ENCODE data around the gene ZPBP. TPM values are rescaled to one million over a fixed set of nuclear protein-coding genes. Genes with fewer than 3 reads are reported as not detected.
"Not testable (repeated sequence)": the region's sequence is repeated elsewhere in the genome, so short reads cannot be mapped to it uniquely, and the experiment has no call there.

The ZPBP gene
- total RNA-seq, 1 donor, result not detected

DNA sequence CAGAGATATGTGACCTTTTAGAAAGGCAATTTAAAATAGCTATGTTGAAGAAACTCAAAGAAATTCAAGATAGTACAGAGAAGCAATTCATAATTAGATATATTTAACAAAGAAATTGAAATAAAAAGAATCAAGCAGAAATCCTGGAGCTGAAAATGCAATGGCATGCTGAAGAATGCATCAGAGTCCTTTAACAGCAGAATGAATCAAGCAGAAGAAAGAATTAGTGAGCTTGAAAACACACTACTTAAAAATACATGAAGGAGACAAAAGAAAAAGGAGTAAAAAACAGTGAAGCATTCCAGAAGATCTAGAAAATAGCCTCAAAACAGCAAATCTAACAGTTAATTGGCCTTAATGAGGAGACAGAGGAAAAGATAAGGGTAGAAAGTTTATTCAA, 20.0 kb downstream of the ZPBP start:
- Histone ChIP-seq H3K4me3 (ENCODE audit: low read length) (no peak overlapping the region), H3K27me3 (ENCODE audit: insufficient read depth, low read length) (no peaks in the 10 kb centered on the region), H3K9me3 (ENCODE audit: low read depth, low read length) (peaks cover 17% of the 10 kb centered on the region), H3K4me1 (ENCODE audit: insufficient read depth, low read length) (peaks cover 16% of the 10 kb centered on the region)

DNA sequence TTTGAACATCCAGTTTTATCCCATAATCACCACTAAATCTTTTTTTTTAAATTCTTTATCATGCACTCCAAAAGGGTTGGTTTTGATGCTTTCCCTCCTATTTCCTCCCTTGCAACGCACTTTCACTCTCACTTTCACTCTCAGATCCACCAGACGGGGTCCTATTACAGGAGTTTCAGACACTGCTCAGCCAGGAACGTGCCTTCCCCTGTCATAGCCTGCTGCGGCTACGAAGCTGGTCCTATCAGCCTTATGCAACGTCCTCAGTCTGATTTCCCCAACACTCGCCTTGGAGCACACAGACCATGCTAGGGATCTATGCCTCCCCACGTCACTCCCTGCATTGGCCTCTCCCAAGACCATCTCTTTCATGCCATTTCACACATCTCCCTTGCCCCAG, 23.4 kb downstream of the ZPBP start:
- no peaks in the 10 kb centered on the region for H3K27me3 ChIP-seq (ENCODE audit: insufficient read depth, low read length)
- peak overlapping the region; percentile 55 for H3K4me3 ChIP-seq (ENCODE audit: low read length)
- peaks cover 22% of the 10 kb centered on the region for H3K4me1 ChIP-seq (ENCODE audit: insufficient read depth, low read length)

DNA sequence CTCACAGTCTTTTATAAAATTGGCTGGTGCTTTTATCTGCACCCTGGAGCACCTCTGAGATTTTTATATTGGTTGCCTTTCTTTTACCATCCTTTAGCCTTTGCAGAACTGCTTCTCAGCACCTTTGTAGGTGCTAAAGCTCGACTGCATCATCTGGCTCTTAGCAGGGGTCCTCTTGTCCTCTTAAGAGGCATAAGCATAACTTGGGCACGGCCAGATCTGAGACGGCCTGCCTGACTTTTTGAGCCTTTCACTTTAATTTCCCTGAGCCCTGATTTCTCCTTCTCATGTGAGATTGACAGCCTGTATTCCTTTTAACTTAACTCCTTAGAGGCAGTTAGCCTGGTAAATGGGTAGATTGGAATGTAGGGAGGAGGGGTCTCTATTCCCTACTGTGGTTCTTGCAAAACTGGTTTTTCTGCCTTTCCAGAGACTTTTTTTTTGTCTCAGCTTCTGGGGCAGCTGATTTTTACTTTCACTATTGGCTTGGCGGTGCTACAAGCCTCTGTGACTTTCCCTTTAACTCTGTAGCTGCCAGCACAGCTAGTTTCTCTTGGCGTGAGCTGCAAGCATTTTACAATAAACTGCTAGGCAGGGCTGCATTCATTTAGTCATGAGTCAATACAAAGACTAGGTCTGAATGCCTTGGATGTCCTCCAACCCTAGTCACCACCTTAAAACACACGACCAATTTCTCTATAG, 24.0 kb downstream of the ZPBP start:
- H3K27me3 ChIP-seq (ENCODE audit: insufficient read depth, low read length), result no peaks in the 10 kb centered on the region

More for the DNA sequence above, 23.4 kb downstream of the ZPBP start:
- peaks cover 17% of the 10 kb centered on the region for H3K9me3 ChIP-seq (ENCODE audit: low read depth, low read length)

DNA sequence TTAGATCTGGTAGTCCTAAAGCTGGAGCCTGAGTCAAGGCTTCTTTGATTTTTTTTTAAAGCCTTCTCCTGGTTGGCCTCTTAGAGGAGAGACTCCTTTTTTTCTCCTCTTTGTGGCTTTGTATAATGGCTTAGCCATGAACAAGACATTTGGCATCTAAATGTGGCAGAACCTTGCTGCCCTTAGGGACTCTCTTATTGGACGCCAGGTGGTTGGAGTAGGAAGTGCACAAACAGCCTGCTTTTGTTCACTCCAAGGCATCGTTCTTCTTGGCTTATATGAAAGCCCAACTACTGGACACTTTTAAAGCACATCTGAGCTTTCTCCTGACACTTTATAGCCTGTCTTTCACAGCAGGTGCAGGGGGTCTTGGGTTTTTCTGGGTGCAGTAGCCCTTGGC, 25.0 kb downstream of the ZPBP start:
- peaks cover 22% of the 10 kb centered on the region for H3K4me1 ChIP-seq (ENCODE audit: insufficient read depth, low read length)
- peaks cover 8% of the 10 kb centered on the region for H3K9me3 ChIP-seq (ENCODE audit: low read depth, low read length)
- no peak overlapping the region for H3K4me3 ChIP-seq (ENCODE audit: low read length)
- H3K27me3 ChIP-seq (ENCODE audit: insufficient read depth, low read length), result no peaks in the 10 kb centered on the region

More for the DNA sequence above, 24.0 kb downstream of the ZPBP start:
- H3K9me3 ChIP-seq (ENCODE audit: low read depth, low read length), result peaks cover 17% of the 10 kb centered on the region
- H3K4me3 ChIP-seq (ENCODE audit: low read length), result peak overlapping the region; percentile 55
- peaks cover 22% of the 10 kb centered on the region for H3K4me1 ChIP-seq (ENCODE audit: insufficient read depth, low read length)

DNA sequence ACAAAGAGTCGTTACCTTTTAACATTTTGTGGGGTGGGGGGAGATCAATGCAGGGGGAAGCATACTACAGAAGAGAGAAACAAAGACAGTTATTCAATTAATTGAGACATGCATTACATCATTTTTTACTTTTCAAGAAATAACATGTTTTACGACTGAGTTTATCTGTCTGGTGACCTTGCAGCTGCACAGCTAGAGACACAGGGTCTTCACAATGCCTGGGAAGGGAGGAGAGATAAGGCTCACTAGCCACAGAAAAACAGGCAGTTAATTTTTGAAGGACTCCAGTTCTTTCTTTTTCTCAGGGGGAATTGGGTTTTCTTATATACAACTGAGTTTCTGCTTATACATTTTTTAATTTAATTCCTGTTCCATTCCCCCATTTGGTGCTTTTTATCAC, 30.1 kb downstream of the ZPBP start:
- no peaks in the 10 kb centered on the region for H3K9me3 ChIP-seq (ENCODE audit: low read depth, low read length)
- no peak overlapping the region for H3K4me3 ChIP-seq (ENCODE audit: low read length)
- no peaks in the 10 kb centered on the region for H3K27me3 ChIP-seq (ENCODE audit: insufficient read depth, low read length)
- peaks cover 4% of the 10 kb centered on the region for H3K4me1 ChIP-seq (ENCODE audit: insufficient read depth, low read length)

DNA sequence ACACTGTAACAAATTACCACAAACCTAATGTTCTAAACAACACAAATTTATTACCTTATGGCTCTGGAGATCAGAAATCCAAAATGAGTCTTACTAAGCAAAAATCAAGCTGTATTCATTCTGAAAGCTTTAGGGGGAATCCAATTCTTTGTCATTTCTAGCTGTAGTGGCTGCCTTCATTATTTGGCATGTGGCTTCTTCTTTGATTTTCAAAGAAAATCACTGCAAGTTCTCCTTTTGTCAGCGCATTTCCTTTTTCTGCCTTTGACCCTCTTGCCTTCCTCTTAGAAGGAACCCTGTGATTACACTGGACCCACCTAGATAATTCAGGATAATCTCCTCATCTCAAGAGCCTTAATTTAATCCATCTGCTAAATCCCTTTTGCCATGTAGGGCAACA, 36.9 kb downstream of the ZPBP start:
- Histone ChIP-seq H3K27me3 (ENCODE audit: insufficient read depth, low read length) (peaks cover 11% of the 10 kb centered on the region), H3K4me1 (ENCODE audit: insufficient read depth, low read length) (no peaks in the 10 kb centered on the region), H3K9me3 (ENCODE audit: low read depth, low read length) (no peaks in the 10 kb centered on the region), H3K4me3 (ENCODE audit: low read length) (no peak overlapping the region)

DNA sequence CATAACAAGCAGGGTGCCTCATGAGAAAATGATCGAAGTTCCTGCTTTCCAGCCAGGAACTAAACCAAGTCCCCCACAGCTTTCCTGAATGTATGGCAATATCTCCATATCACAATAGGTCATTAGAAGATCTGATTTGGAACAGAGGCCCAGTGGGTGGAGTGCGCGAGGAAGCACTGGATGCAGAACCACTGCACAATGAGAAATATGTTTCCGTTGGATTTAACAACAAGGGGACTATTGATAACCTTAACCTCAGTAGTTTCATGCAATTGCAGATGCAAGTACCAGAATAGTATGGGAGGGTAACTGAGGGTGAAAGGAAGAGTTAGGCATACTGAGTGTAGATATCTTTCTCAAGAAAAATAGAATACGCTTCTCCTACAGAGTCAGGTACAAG, 45.3 kb downstream of the ZPBP start:
- H3K4me1 ChIP-seq (ENCODE audit: insufficient read depth, low read length), result no peaks in the 10 kb centered on the region
- no peak overlapping the region for H3K4me3 ChIP-seq (ENCODE audit: low read length)

DNA sequence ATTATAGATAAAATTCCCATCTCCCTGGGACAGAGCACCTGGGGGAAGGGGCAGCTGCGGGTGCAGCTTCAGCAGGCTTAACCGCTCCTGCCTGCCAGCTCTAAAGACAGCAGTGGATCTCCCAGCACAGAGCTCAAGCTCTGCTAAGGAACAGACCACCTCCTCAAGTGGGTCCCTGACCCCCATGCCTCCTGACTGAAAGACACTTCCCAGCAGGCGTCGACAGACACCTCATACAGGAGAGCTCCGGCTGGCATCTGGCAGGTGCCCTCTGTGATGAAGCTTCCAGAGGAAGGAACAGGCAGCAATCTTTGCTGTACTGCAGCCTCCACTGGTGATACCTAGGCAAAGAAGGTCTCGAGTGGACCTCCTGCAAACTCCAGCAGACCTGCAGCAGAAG, 51.9 kb downstream of the ZPBP start:
- not testable (repeated sequence) for H3K4me1 ChIP-seq (ENCODE audit: insufficient read depth, low read length); H3K27me3 ChIP-seq (ENCODE audit: insufficient read depth, low read length); H3K9me3 ChIP-seq (ENCODE audit: low read depth, low read length); H3K4me3 ChIP-seq (ENCODE audit: low read length)

More for the DNA sequence above, 45.3 kb downstream of the ZPBP start:
- Histone ChIP-seq H3K9me3 (ENCODE audit: low read depth, low read length) (no peaks in the 10 kb centered on the region), H3K27me3 (ENCODE audit: insufficient read depth, low read length) (peaks cover 7% of the 10 kb centered on the region)

DNA sequence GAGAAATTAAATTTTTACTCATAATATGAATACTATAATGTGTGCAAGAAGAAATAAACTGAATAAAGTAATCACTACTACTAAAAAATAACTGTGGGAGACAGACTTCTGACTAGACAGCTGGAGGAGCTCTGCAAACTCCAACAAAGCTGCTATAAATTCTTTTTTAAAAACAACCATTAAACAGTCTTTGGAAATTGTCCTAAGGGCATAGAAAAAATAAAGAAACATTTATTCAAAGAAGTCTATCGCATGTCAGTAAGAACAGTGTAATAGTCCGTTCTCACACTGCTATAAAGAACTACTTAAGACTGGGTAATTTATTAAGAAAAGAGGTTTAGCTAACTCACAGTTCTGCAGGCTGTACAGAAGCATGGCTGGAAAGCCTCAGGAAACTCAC, 56.0 kb downstream of the ZPBP start:
- H3K9me3 ChIP-seq (ENCODE audit: low read depth, low read length), result no peaks in the 10 kb centered on the region
- no peak overlapping the region for H3K4me3 ChIP-seq (ENCODE audit: low read length)
- no peaks in the 10 kb centered on the region for H3K4me1 ChIP-seq (ENCODE audit: insufficient read depth, low read length)
- peaks cover 3% of the 10 kb centered on the region for H3K27me3 ChIP-seq (ENCODE audit: insufficient read depth, low read length)

DNA sequence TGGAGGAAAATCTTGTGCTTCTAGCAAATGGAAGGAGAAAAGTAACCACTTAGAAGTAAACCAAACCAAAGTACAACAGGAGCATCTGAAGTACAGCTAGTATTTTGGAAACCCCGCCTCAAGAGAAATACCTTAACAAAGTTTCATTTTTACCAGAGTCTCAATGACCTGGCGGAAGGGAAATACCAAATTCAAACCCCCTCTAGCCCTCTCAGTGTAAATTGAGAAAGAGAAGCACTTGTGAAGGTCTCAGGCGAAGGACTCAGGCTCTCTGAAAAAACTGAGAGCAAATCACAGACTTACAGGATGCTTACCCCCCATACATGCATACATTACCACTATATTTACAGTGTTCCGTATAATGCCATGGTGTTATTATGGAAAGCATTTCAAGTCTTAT, 70.1 kb downstream of the ZPBP start:
- peaks cover 14% of the 10 kb centered on the region for H3K27me3 ChIP-seq (ENCODE audit: insufficient read depth, low read length)
- H3K4me3 ChIP-seq (ENCODE audit: low read length), result no peak overlapping the region
- H3K4me1 ChIP-seq (ENCODE audit: insufficient read depth, low read length), result no peaks in the 10 kb centered on the region
- H3K9me3 ChIP-seq (ENCODE audit: low read depth, low read length), result no peaks in the 10 kb centered on the region

DNA sequence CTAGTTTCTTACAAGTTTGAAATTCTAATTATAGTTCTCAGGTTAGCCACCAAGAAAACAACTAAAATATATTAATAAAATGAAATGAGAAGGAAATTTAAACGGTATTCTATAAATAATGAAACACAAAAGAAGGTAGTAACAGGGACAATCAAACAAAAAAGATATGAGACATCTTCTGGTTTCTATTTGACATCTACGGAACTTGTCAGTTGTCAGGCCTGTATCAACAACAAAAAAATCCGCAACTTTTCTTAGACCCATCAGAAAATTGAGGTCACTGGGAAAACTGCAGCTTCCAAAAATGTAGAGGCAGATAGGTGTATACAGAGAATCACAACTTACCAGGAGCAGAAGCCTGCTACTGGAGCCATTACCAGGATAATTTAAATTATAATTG, 70.6 kb downstream of the ZPBP start:
- Histone ChIP-seq H3K4me1 (ENCODE audit: insufficient read depth, low read length) (no peaks in the 10 kb centered on the region), H3K4me3 (ENCODE audit: low read length) (no peak overlapping the region), H3K27me3 (ENCODE audit: insufficient read depth, low read length) (peaks cover 14% of the 10 kb centered on the region), H3K9me3 (ENCODE audit: low read depth, low read length) (no peaks in the 10 kb centered on the region)

DNA sequence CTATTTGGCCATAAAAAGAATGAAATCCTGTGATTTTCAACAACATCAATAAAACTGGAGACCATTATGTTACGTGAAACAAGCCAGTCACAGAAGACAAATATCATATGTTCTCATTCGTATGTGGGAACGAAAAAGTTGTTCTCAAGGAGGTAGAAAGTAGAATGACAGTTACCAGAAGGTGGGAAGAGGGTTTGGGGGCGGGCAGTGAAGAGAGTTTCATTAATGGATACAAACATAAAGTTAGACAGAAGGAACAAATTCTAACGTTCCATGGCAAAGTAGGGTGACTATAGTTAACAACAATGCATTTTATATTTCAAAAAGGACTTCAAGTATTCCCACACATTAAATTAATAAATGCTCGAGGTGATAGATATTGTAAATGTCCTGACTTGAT, 97.4 kb downstream of the ZPBP start:
- H3K4me1 ChIP-seq (ENCODE audit: insufficient read depth, low read length), result no peaks in the 10 kb centered on the region
- no peaks in the 10 kb centered on the region for H3K27me3 ChIP-seq (ENCODE audit: insufficient read depth, low read length)
- H3K9me3 ChIP-seq (ENCODE audit: low read depth, low read length), result no peaks in the 10 kb centered on the region
- no peak overlapping the region for H3K4me3 ChIP-seq (ENCODE audit: low read length)

DNA sequence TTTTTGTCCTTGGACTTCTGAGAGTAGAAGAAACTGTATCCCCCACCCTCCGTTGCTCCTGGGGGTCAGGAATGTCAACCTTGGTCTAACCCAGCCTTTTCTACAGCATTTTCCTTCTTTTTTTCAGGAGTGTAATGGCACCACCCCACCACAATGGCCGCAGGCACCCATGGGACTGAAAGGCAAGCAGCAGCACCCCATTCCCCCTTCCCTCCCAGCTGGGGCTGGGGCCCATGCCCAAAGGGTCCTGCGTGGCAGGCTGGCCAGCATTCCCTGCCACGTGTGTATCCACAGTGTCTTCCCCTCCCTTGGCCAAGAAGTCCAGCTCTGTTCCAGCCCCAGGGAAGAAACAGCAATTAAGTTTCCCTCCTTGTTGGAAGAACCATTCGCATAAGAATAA, 106.9 kb downstream of the ZPBP start:
- Histone ChIP-seq H3K9me3 (ENCODE audit: low read depth, low read length) (no peaks in the 10 kb centered on the region), H3K27me3 (ENCODE audit: insufficient read depth, low read length) (no peaks in the 10 kb centered on the region), H3K4me1 (ENCODE audit: insufficient read depth, low read length) (no peaks in the 10 kb centered on the region), H3K4me3 (ENCODE audit: low read length) (no peak overlapping the region)

DNA sequence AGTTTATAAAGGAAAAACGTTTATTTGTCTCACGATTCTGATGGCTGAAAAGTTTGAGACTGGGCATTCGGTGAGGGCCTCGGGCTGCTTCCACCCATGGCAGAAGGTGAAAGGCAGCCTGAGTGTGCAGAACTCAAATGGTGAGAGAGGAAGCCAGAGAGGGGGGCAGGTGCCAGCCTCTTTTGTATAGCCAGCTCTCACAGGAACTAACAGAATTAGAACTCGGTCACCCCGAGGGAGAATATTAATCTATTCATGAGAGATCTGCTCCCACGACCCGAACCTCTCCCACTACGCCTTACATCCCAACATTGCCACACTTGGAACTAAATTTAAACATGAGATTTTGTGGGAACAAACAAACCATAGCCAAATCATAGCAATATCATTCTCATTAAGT, 112.6 kb downstream of the ZPBP start:
- no peaks in the 10 kb centered on the region for H3K9me3 ChIP-seq (ENCODE audit: low read depth, low read length)
- H3K4me1 ChIP-seq (ENCODE audit: insufficient read depth, low read length), result no peaks in the 10 kb centered on the region
- H3K27me3 ChIP-seq (ENCODE audit: insufficient read depth, low read length), result no peaks in the 10 kb centered on the region
- H3K4me3 ChIP-seq (ENCODE audit: low read length), result no peak overlapping the region

DNA sequence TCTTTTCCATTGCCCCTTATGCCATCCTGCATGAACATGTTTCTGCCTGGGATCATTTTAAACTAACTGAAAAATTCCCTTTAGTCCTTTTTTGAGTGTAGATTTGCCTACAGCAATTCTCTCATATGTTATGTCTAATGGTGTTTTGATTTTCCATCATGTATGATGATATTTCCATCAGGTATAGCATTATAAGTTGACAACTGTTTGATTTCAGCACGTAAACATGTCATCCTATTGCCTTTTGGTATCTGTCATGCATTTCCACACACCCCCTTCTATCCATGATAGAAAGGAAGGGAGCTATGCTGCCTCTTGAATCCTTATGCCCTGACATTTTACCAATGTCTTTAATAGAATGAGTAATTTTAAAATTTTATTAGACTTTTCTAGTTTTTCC, 116.8 kb downstream of the ZPBP start:
- H3K4me3 ChIP-seq (ENCODE audit: low read length), result no peak overlapping the region
- H3K9me3 ChIP-seq (ENCODE audit: low read depth, low read length), result no peaks in the 10 kb centered on the region
- no peaks in the 10 kb centered on the region for H3K27me3 ChIP-seq (ENCODE audit: insufficient read depth, low read length)
- H3K4me1 ChIP-seq (ENCODE audit: insufficient read depth, low read length), result no peaks in the 10 kb centered on the region

DNA sequence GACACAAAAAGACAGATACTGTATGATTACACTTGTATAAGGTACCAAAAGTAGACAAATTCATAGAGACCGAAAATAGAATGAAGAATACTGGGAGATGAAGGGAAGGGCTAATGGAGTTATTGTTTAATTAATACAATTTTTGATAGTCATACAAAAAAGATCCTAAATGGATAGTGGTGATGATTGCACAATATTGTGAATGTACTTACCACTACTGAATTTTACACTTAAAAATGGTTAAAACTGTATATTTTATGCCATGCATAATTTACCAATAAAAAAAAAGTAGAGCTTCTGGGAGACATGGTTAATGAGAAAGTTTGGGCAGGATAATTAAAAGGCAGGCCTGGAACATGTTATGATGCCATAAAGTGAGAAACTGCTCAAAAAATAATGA, 119.0 kb downstream of the ZPBP start:
- no peaks in the 10 kb centered on the region for H3K27me3 ChIP-seq (ENCODE audit: insufficient read depth, low read length)
- H3K4me3 ChIP-seq (ENCODE audit: low read length), result no peak overlapping the region
- H3K9me3 ChIP-seq (ENCODE audit: low read depth, low read length), result no peaks in the 10 kb centered on the region
- no peaks in the 10 kb centered on the region for H3K4me1 ChIP-seq (ENCODE audit: insufficient read depth, low read length)

All from mononuclear cell (primary cell).